BE2C (cell line): ENCODE data around the gene NR0B1. TPM values are rescaled to one million over a fixed set of nuclear protein-coding genes. Genes with fewer than 3 reads are reported as not detected.

Source experiments
- DNase-seq: peaks from one replicate; pipeline ENCODE4 v3.0.0-alpha.2; 2020
- H3K27me3 ChIP-seq: fragments of 250-450 bp; sonication (Bioruptor Pico); 2 replicates; pipeline ENCODE4 v1.5.1; 2020; ENCODE audit warnings: mild to moderate bottlenecking
- H3K36me3 ChIP-seq: fragments of 250-450 bp; sonication (Bioruptor Pico); 2 replicates; pipeline ENCODE4 v1.5.1; 2020; ENCODE audit warnings: mild to moderate bottlenecking
- H3K4me1 ChIP-seq: fragments of 250-450 bp; sonication (Bioruptor Pico); 2 replicates; pipeline ENCODE4 v1.5.1; 2020
- H3K4me3 ChIP-seq: 2 replicates; pipeline ENCODE4 v1.5.1; 2011; ENCODE audit warnings: low read depth, low read length
- H3K9me3 ChIP-seq: fragments of 250-450 bp; sonication (Bioruptor Pico); 2 replicates; pipeline ENCODE4 v1.5.1; 2020
- CTCF ChIP-seq: IDR thresholded peaks from 2 replicates; pipeline ENCODE4 v1.5.1; 2012; ENCODE audit warnings: mild to moderate bottlenecking, low read depth, low read length
- polyA plus RNA-seq: library from polyadenylated mRNA; unstranded; fragments of >200 nt; gene quantifications from one replicate; pipeline ENCODE4 v1.2.1, GENCODE V29; 2012; ENCODE audit warnings: low read depth, missing spikeins; ENCODE audit not compliant: insufficient read length, insufficient read depth

Gene NR0B1
- polyA plus RNA-seq: not detected

GRCh38 chrX:30309139-30309571 is at the start of gene NR0B1:
NR0B1 (minus strand) TSS chrX:30309390; CDS start chrX:30309363, 27 bp downstream.
- no peak within 1 kb of the TSS for H3K4me3 ChIP-seq

GRCh38 chrX:30349946-30350345 is 40.8 kb upstream of the NR0B1 start:
- Histone ChIP-seq H3K36me3 (no peaks in the 10 kb centered on the region), H3K27me3 (no peaks in the 10 kb centered on the region), H3K9me3 (no peaks in the 10 kb centered on the region), H3K4me3 (no peak overlapping the region), H3K4me1 (no peaks in the 10 kb centered on the region)
- DNase-seq: no peak
- no peak for TF ChIP-seq CTCF

More at GRCh38 chrX:30309139-30309571, at the start of gene NR0B1:
- TF ChIP-seq CTCF: no peak
- H3K4me1 ChIP-seq: no peaks in the 10 kb centered on the region
- DNase-seq: peak; percentile 2
- H3K27me3 ChIP-seq: peaks cover 4% of the 10 kb centered on the region; the same call in 1 of the 2 replicates
- no peaks in the 10 kb centered on the region for H3K36me3 ChIP-seq
- no peaks in the 10 kb centered on the region for H3K9me3 ChIP-seq

- no peak for TF ChIP-seq CTCF
- no peak for DNase-seq
Observed at GRCh38 chrX:30343206-30343605, 34.0 kb upstream of the NR0B1 start.

GRCh38 chrX:30340753-30341152 is 31.6 kb upstream of the NR0B1 start:
- Histone ChIP-seq H3K27me3 (no peaks in the 10 kb centered on the region), H3K4me1 (no peaks in the 10 kb centered on the region), H3K36me3 (no peaks in the 10 kb centered on the region)

More at GRCh38 chrX:30343206-30343605, 34.0 kb upstream of the NR0B1 start:
- Histone ChIP-seq H3K27me3 (no peaks in the 10 kb centered on the region), H3K4me1 (no peaks in the 10 kb centered on the region), H3K9me3 (no peaks in the 10 kb centered on the region), H3K36me3 (no peaks in the 10 kb centered on the region), H3K4me3 (no peak overlapping the region)

GRCh38 chrX:30327762-30328161 is 18.6 kb upstream of the NR0B1 start:
- no peak for DNase-seq
- no peaks in the 10 kb centered on the region for H3K27me3 ChIP-seq
- no peaks in the 10 kb centered on the region for H3K9me3 ChIP-seq
- no peak overlapping the region for H3K4me3 ChIP-seq
- no peaks in the 10 kb centered on the region for H3K4me1 ChIP-seq
- no peaks in the 10 kb centered on the region for H3K36me3 ChIP-seq
- no peak for TF ChIP-seq CTCF

More at GRCh38 chrX:30340753-30341152, 31.6 kb upstream of the NR0B1 start:
- no peaks in the 10 kb centered on the region for H3K9me3 ChIP-seq
- H3K4me3 ChIP-seq: no peak overlapping the region
- no peak for DNase-seq
- no peak for TF ChIP-seq CTCF

GRCh38 chrX:30317308-30317707 is 8.1 kb upstream of the NR0B1 start:
- Histone ChIP-seq H3K9me3 (no peaks in the 10 kb centered on the region), H3K4me3 (no peak overlapping the region), H3K4me1 (no peaks in the 10 kb centered on the region), H3K27me3 (no peaks in the 10 kb centered on the region), H3K36me3 (no peaks in the 10 kb centered on the region)
- DNase-seq: no peak
- no peak for TF ChIP-seq CTCF
